Skeletal muscle satellite cell (primary cell): ENCODE results near the gene NPR1.
A peak's percentile ranks its signal among the peaks of the same experiment; 100 is the strongest.
"Not testable (repeated sequence)": the region's sequence is repeated elsewhere in the genome, so short reads cannot be mapped to it uniquely, and the experiment has no call there.

Experiments
- H3K27me3 ChIP-seq: 2 replicates; pipeline ENCODE4 v1.7.0; 2013; ENCODE audit warnings: low read length; ENCODE audit not compliant: control insufficient read depth, insufficient read depth
- H3K36me3 ChIP-seq: 2 replicates; pipeline ENCODE4 v1.7.0; 2013; ENCODE audit warnings: mild to moderate bottlenecking, control low read depth, low read length; ENCODE audit not compliant: insufficient read depth
- H3K4me1 ChIP-seq: 2 replicates; pipeline ENCODE4 v1.7.0; 2013; ENCODE audit warnings: low read length; ENCODE audit not compliant: control insufficient read depth, insufficient read depth
- H3K4me2 ChIP-seq: 2 replicates; pipeline ENCODE4 v1.7.0; 2013; ENCODE audit warnings: mild to moderate bottlenecking, low read length
- H3K4me3 ChIP-seq: 2 replicates; pipeline ENCODE4 v1.7.0; 2013; ENCODE audit warnings: low read length
- H3K9ac ChIP-seq: 2 replicates; pipeline ENCODE4 v1.7.0; 2013; ENCODE audit warnings: mild to moderate bottlenecking, low read depth, low read length, moderate library complexity
- H3K9me3 ChIP-seq: replicated peaks from 2 replicates; pipeline ENCODE4 v1.7.0; 2013; ENCODE audit warnings: mild to moderate bottlenecking, control low read depth, low read length

The NPR1 gene

DNA sequence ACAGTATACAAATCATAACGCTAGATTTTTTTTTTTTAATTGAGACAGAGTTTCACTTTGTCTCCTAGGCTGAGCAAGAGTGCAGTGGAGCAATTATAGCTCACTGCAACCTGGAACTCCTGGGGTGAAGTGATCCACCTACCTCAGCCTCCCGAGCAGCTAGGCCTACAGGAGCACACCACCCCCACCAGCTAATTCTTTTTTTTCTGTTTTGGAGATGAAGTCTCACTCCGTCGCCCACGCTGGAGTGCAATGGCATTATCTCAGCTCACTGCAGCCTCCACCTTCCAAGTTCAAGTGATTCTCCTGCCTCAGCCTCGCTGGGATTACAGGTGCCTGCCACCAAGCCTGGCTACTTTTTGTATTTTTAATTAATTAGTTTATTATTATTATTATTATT, 21.3 kb downstream of the NPR1 start:
- Histone ChIP-seq H3K36me3 (no peaks in the 10 kb centered on the region), H3K4me1 (peaks cover 11% of the 10 kb centered on the region), H3K4me2 (no peak overlapping the region), H3K9ac (no peak overlapping the region), H3K4me3 (no peak overlapping the region), H3K27me3 (no peaks in the 10 kb centered on the region), H3K9me3 (no peaks in the 10 kb centered on the region)

DNA sequence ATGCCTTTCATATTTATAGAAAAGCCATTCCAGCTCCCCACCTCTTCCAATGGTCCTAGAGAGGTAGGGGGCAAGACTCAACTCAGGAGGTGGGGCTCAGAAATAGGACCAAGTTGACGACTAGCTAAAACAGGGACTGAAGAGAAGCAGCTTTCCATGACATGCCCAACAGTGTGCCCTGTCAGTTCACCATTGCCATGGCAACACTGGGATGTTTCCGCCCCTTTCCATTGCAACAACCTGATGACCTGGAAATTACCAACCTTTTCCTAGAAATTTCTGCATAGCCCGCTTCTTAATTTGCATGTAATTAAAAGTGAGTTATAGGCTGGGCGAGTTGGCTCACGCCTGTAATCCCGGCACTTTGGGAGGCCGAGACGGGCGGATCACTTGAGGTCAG, 27.0 kb downstream of the NPR1 start:
- no peak overlapping the region for H3K4me2 ChIP-seq
- no peaks in the 10 kb centered on the region for H3K9me3 ChIP-seq
- no peaks in the 10 kb centered on the region for H3K36me3 ChIP-seq
- no peaks in the 10 kb centered on the region for H3K4me1 ChIP-seq
- H3K4me3 ChIP-seq: no peak overlapping the region
- H3K27me3 ChIP-seq: no peaks in the 10 kb centered on the region
- H3K9ac ChIP-seq: no peak overlapping the region

DNA sequence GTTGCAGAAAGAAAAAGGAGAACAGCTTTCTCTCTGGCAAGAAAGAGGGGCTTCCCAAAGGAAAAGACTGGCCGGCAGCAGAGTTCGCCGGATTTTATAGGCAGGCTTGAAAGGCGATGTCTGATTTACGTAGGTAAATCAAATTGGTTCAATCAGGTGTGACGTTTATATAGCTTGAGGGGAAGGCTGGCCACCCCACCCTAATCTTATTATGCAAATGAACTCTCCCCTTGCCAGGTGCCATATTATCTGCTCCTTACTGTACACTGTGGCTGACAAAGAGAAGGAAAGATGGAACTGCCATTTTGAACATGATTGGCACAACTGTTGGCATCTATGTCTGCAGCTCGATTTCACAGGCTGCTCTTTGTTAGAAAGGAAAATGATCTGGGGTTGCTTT, 32.5 kb downstream of the NPR1 start:
- no peak overlapping the region for H3K4me2 ChIP-seq
- no peaks in the 10 kb centered on the region for H3K9me3 ChIP-seq
- H3K36me3 ChIP-seq: no peaks in the 10 kb centered on the region
- H3K27me3 ChIP-seq: peaks cover 5% of the 10 kb centered on the region
- no peak overlapping the region for H3K9ac ChIP-seq
- H3K4me3 ChIP-seq: no peak overlapping the region
- H3K4me1 ChIP-seq: no peaks in the 10 kb centered on the region

DNA sequence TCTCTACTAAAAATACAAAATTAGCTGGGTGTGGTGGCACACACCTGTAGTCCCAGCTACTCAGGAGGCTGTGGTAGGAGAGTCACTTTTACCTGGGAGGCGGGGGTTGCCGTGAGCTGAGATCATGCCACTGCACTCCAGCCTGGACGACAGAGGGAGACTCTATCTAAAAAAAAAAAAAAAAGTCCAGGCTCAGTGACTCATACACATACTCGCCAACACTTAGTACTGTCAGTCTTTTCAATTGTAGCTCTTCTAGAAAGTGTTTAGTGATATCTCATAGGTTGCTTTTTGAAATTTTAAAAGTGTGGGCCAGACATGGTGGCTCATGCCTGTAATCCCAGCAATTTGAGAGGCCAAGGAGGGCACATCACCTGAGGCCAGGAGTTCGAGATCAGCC, 37.7 kb downstream of the NPR1 start:
- not testable (repeated sequence) for H3K27me3 ChIP-seq, H3K4me2 ChIP-seq, H3K4me3 ChIP-seq, H3K9me3 ChIP-seq, H3K4me1 ChIP-seq, H3K36me3 ChIP-seq, H3K9ac ChIP-seq

DNA sequence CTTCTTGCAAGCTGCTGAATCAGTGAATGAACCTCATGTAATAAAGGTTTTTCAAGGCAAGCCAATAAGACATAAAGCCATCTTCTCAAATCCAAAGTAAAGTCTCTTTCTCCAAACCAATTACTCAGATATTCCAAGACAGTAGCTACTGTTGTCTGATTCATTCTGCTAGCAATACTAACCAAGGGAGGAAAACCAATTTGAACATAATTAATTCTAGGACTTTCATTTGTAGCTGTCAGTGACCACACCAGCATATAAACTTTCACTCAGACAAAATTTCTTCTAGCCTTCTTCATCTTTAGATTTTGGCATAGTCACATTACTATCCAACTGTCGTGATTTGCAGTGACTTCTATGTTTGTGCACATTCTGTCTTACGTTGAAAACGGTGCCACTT, 38.8 kb downstream of the NPR1 start:
- Histone ChIP-seq H3K9ac (no peak overlapping the region), H3K36me3 (no peaks in the 10 kb centered on the region), H3K9me3 (no peaks in the 10 kb centered on the region), H3K4me1 (no peaks in the 10 kb centered on the region), H3K4me2 (no peak overlapping the region), H3K27me3 (peaks cover 5% of the 10 kb centered on the region), H3K4me3 (no peak overlapping the region)

DNA sequence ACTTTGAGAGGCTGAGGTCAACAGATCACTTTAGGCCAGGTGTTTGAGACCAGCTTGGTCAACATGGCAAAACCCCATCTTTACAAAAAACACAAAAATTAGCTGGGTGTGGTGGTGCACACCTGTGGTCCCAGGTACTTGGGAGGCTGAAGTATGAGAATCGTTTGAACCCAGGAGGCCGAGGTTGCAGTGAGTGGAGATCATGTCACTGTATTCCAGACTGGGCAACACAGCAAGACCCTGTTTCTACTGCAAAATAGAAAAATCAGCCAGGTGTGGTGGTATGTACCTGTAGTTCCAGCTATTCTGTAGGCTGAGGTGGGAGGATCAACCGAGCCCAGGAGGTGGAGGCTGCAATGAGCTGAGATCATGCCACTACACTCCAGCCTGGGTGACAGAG, 45.2 kb downstream of the NPR1 start:
- Histone ChIP-seq H3K36me3 (no peaks in the 10 kb centered on the region), H3K9ac (no peak overlapping the region)

DNA sequence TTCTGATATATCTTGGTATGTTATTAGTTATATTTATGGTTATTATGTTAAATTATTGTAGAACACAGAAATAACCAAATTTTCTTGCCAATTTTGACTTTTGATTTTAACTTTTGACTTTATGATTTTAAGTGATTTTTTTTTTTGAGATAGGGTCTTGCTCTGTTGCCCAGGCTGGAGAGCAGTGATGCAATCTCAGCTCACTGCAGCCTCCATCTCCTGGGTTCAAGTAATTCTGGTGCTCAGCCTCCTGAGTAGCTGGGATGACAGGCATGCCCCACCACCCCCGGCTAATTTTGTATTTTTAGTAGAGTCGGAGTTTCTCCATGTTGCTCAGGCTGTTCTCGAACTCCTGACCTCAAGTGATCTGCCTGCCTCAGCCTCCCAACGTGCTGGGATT, 46.1 kb downstream of the NPR1 start:
- H3K27me3 ChIP-seq: not testable (repeated sequence)

More for the DNA sequence above, 45.2 kb downstream of the NPR1 start:
- H3K27me3 ChIP-seq: no peaks in the 10 kb centered on the region
- H3K4me3 ChIP-seq: no peak overlapping the region
- H3K9me3 ChIP-seq: no peaks in the 10 kb centered on the region
- no peaks in the 10 kb centered on the region for H3K4me1 ChIP-seq
- no peak overlapping the region for H3K4me2 ChIP-seq

DNA sequence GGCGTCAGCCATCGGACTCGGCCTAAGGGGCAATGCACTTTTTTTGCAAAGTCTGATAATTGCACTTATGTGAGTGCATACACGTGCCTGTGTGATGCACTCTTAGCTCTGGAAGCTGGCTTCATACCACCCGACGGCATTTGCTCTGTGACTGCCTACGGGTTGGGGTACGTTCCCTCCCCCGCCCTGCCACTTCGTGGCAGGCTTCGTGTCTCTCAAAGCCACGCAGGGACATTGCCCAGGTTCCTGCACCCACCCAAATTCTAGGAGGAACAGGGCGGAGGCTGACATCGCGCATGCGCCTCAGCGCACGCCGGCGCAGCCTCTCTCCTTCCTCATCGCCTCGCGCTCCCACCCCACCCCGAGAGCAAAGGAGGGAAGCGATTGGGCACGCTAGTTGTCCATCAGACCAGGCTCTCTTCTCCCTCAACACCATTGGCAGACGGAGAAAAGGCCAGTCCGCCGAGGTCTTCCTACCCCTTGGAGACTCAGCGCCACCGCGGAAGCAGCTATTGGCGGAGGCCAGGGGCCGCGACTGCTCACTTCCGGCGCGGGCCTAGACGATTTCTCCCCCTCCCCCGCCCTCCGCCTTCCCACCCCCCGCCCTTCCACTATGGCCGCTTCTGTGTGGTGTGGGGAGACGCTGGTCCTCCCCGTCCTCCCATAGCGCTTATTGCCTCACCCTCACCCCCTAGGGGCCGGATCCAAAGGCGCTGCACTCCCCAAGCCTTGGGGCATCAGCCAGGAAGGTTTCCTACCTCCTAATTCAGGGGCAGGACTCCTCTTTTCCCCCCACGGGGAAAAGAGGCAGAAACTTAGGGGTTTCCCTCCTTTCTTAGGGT, 49.2 kb downstream of the NPR1 start, which contains the start of gene INTS3:
Gene INTS3 (plus strand): TSS at position 588 of the 842 bp plus-strand sequence. CDS start 585 bp downstream, outside the sequence.
- Histone ChIP-seq H3K4me3 (peak within 1 kb of the TSS; percentile 88), H3K27me3 (no peaks in the 10 kb centered on the region), H3K36me3 (no peaks in the 10 kb centered on the region), H3K4me1 (peaks cover 11% of the 10 kb centered on the region), H3K9ac (peak within 1 kb of the TSS; percentile 98), H3K9me3 (no peaks in the 10 kb centered on the region), H3K4me2 (peak within 1 kb of the TSS; percentile 96)

More for the DNA sequence above, 46.1 kb downstream of the NPR1 start:
- H3K9me3 ChIP-seq, H3K4me1 ChIP-seq, H3K4me2 ChIP-seq, H3K9ac ChIP-seq, H3K4me3 ChIP-seq, H3K36me3 ChIP-seq: not testable (repeated sequence)

DNA sequence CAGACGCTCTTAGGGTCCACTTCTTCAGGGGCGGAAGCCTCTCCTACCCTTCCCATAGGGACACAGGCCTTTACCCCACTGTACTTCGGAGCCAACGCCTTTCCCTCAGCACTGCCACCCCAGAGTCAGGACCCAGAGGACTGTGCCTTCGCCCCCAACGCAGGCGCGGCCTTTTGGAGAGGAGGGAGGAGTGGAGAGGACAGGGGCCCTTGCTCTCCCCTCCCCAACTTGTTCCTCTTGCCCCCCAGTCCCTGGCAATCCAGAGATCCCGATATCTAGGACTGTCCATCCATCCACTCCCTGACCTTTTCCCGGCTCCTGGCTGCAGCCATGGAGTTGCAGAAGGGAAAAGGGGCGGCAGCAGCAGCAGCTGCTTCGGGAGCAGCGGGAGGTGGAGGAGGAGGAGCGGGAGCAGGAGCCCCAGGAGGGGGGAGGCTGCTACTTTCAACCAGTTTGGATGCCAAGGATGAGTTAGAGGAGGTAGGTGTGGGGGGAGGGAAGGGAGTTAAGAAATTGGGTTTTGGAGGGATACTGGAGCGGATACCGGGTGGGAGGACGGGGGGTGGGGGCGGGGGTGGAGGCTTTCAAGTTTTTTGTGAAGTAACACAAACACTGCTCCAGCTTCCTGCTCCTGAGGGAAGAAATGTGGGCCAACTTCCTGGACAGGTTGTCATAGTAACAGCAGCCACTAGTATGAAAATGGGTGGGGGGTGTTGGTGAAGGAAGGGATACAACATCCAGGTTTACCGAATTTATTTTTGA, 50.0 kb downstream of the NPR1 start:
- H3K9ac ChIP-seq: peak overlapping the region; percentile 98
- H3K4me3 ChIP-seq: peak overlapping the region; percentile 88
- H3K4me1 ChIP-seq: peaks cover 11% of the 10 kb centered on the region
- H3K27me3 ChIP-seq: no peaks in the 10 kb centered on the region
- H3K4me2 ChIP-seq: peak overlapping the region; percentile 93
- no peaks in the 10 kb centered on the region for H3K36me3 ChIP-seq
- H3K9me3 ChIP-seq: no peaks in the 10 kb centered on the region

DNA sequence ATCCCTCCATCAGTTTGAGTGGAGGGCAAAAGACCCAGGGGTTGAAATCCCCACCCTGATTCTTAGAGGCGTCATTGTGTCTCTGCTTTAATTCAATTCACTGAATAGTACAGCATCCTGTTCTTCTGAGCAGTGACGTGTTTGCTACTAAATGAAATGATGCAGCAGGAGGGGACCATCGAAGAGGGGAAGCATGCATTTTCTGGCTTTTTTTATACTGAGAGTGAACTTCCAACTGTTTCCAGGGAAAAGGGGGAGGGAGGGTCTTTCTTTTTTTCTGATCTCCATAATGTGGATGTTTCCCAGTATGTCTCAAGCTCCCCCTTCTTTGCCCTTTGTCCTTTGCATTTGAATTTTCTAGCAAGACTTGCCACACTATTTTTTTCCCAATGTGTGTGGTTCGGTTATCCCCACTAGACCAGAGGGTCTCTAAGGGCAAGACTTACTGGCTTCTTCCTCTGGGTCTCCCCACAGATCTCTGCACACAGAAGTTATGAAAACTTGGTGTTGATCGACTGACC, 52.0 kb downstream of the NPR1 start:
- H3K27me3 ChIP-seq: no peaks in the 10 kb centered on the region
- peak overlapping the region; percentile 93 for H3K4me2 ChIP-seq
- H3K36me3 ChIP-seq: no peaks in the 10 kb centered on the region
- H3K4me1 ChIP-seq: peaks cover 11% of the 10 kb centered on the region
- no peaks in the 10 kb centered on the region for H3K9me3 ChIP-seq
- no peak overlapping the region for H3K4me3 ChIP-seq
- no peak overlapping the region for H3K9ac ChIP-seq

DNA sequence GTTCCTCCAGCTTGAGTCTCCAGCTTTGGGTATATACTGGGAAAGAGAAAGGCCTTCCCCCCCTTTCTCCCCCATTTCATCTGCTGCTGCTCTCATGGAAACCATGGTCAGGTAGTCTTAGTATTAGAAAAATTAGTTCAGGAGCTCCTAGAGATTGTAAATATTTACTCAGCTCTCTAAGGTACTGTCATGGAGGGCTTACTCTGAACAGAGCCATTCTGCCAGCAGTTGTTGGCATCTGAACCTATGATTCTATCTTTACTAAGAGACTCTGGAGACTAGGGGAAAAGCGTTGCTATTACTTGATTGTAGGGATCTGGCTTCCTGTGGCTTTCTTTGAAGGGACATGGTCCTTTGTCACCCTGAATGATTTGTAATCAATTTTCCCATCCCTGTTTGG, 55.5 kb downstream of the NPR1 start:
- Histone ChIP-seq H3K4me2 (no peak overlapping the region), H3K9ac (no peak overlapping the region), H3K9me3 (no peaks in the 10 kb centered on the region), H3K4me1 (peaks cover 9% of the 10 kb centered on the region), H3K27me3 (no peaks in the 10 kb centered on the region), H3K4me3 (no peak overlapping the region), H3K36me3 (no peaks in the 10 kb centered on the region)
